Measurements from ENCODE around the gene ATRN. TPM values are rescaled to one million over a fixed set of nuclear protein-coding genes. Genes with fewer than 3 reads are reported as not detected.

The ATRN gene
- total and polyA plus RNA-seq, 2 experiments from 2014 or later = 14.7 to 71.1 TPM

DNA sequence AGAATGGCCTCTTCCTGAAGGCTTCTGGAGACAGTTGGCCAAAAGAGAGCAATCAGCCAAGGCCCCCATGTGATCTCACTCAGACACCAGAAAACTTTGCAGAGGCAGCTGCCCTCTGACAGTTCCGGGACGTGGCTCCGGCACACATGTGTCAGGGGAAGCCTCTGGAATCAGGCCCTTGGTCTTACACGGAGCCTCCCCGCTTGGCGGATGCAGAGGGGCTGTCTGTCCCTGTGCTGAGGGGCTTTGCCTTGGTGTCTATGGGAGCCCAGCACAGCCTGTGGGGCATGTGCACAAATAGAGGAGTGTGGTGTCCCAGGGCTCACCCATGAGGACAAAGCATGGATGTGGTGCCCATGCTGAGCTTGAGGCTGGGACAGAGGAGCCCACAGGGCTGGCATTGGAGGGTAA, 227.8 kb downstream of the ATRN start:
- no peaks in the 10 kb centered on the region for H3K9me2 ChIP-seq (replicated peaks; ENCODE audit: insufficient read depth)
- TF ChIP-seq EZH2phosphoT487 (IDR thresholded peaks at IDR 0.05; ENCODE audit: low read depth, severe bottlenecking, unreplicated experiment) (no peak), EZH2 (IDR thresholded peaks at IDR 0.05; ENCODE audit: borderline replicate concordance) (no peak)
- TF ChIP-seq, protein P1, sequence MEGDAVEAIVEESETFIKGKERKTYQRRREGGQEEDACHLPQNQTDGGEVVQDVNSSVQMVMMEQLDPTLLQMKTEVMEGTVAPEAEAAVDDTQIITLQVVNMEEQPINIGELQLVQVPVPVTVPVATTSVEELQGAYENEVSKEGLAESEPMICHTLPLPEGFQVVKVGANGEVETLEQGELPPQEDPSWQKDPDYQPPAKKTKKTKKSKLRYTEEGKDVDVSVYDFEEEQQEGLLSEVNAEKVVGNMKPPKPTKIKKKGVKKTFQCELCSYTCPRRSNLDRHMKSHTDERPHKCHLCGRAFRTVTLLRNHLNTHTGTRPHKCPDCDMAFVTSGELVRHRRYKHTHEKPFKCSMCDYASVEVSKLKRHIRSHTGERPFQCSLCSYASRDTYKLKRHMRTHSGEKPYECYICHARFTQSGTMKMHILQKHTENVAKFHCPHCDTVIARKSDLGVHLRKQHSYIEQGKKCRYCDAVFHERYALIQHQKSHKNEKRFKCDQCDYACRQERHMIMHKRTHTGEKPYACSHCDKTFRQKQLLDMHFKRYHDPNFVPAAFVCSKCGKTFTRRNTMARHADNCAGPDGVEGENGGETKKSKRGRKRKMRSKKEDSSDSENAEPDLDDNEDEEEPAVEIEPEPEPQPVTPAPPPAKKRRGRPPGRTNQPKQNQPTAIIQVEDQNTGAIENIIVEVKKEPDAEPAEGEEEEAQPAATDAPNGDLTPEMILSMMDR (IDR thresholded peaks at IDR 0.05; ENCODE audit: poor library complexity) = no peak
- H3K27me3 ChIP-seq = no peaks in the 10 kb centered on the region
- no peak for DNase-seq (ENCODE audit: low spot score)
- 82% methylated on average over 6 of the region's 6 CpGs for WGBS (ENCODE audit: low lambda C conversion rate, missing lambda C conversion rate)
- no peaks in the 10 kb centered on the region for H4K20me1 ChIP-seq (ENCODE audit: insufficient read depth, poor library complexity, severe bottlenecking)
- H3K79me2 ChIP-seq = no peaks in the 10 kb centered on the region
- H3K4me3 ChIP-seq = no peak overlapping the region
- no peaks in the 10 kb centered on the region for H3K36me3 ChIP-seq (replicated peaks; ENCODE audit: insufficient read depth, low read depth)
- H3K4me2 ChIP-seq = no peak overlapping the region
- H3K27ac ChIP-seq = no peak overlapping the region
- no peak overlapping the region for H2AFZ ChIP-seq
- no peaks in the 10 kb centered on the region for H3K4me1 ChIP-seq (ENCODE audit: insufficient read depth)
- no peaks in the 10 kb centered on the region for H3K9me3 ChIP-seq (ENCODE audit: low read depth)

DNA sequence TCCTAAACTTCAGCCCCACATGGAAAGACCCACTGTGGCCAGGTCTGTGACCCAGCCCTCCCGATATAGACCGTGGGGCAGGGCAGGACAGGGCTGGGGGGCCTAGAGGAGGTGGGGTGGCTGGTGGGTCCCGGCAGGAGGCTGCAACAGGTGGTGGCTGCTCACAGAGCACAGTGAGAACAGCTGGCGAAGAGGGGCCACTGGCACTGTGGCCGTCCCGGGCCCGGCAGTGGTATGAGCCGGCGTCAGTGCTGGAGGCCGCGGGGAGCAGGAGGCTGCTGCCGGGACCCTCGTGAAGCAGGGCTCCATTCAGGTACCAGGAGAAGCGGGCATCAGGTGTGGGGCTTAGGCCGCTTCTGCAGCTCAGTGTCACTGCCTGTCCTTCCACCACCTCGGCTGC, 228.2 kb downstream of the ATRN start:
- no peak for DNase-seq (ENCODE audit: low spot score)
- Histone ChIP-seq H3K27me3 (no peaks in the 10 kb centered on the region), H3K79me2 (no peaks in the 10 kb centered on the region), H3K36me3 (replicated peaks; ENCODE audit: insufficient read depth, low read depth) (no peaks in the 10 kb centered on the region), H3K4me3 (no peak overlapping the region), H3K9me3 (ENCODE audit: low read depth) (no peaks in the 10 kb centered on the region), H3K27ac (no peak overlapping the region), H3K9me2 (replicated peaks; ENCODE audit: insufficient read depth) (no peaks in the 10 kb centered on the region), H2AFZ (no peak overlapping the region), H3K4me1 (ENCODE audit: insufficient read depth) (no peaks in the 10 kb centered on the region), H3K4me2 (no peak overlapping the region), H4K20me1 (ENCODE audit: insufficient read depth, poor library complexity, severe bottlenecking) (no peaks in the 10 kb centered on the region)
- WGBS (ENCODE audit: low lambda C conversion rate, missing lambda C conversion rate) = 95% methylated on average over 10 of the region's 16 CpGs
- TF ChIP-seq EZH2phosphoT487 (IDR thresholded peaks at IDR 0.05; ENCODE audit: low read depth, severe bottlenecking, unreplicated experiment) (no peak), EZH2 (IDR thresholded peaks at IDR 0.05; ENCODE audit: borderline replicate concordance) (no peak)
- TF ChIP-seq, protein P1 (IDR thresholded peaks at IDR 0.05; ENCODE audit: poor library complexity) = no peak

Small RNA genes within 50 kb of the gene (small RNA-seq; reads per million reads assigned to genes)
- gene AL353193.1 = not detected

Other genes starting within 250 kb of the ATRN start
- gene SLC4A11, start 231.8 kb upstream of the ATRN start, total RNA-seq = 0.28 and 0.37 TPM in 2 replicates
- 1.3 and 2.3 TPM in 2 replicates for gene SLC4A11, start 231.8 kb upstream of the ATRN start, polyA plus RNA-seq
- gene DNAAF9, start 63.3 kb upstream of the ATRN start, total RNA-seq = 10.3 and 11.9 TPM in 2 replicates
- 4.7 and 5.2 TPM in 2 replicates for gene DNAAF9, start 63.3 kb upstream of the ATRN start, polyA plus RNA-seq
- 0.24 TPM in 1 of 2 replicates, not detected in the other for gene GFRA4, start 192.4 kb downstream of the ATRN start, total RNA-seq
- gene GFRA4, start 192.4 kb downstream of the ATRN start, polyA plus RNA-seq = not detected in 2 replicates
- 14.8 and 18.9 TPM in 2 replicates for gene ADAM33, start 211.0 kb downstream of the ATRN start, total RNA-seq
- 41.6 and 54.8 TPM in 2 replicates for gene ADAM33, start 211.0 kb downstream of the ATRN start, polyA plus RNA-seq
- 0.16 and 0.23 TPM in 2 replicates for gene SIGLEC1, start 241.6 kb downstream of the ATRN start, total RNA-seq
- 0.11 and 0.62 TPM in 2 replicates for gene SIGLEC1, start 241.6 kb downstream of the ATRN start, polyA plus RNA-seq

All from hepatocyte (in vitro differentiated cells).